ENCODE measurements around the gene AGBL1. TPM values are rescaled to one million over a fixed set of nuclear protein-coding genes. Genes with fewer than 3 reads are reported as not detected.

AGBL1 gene
- total RNA-seq, 6 experiments from 2014 or later: not detected

GRCh38 chr15:87031540-87032230 lies 952.0 kb downstream of the AGBL1 start:
- Histone ChIP-seq H3K4me3 (no peak overlapping the region), H3K4me1 (no peaks in the 10 kb centered on the region), H3K27me3 (peaks cover 0 to 7% of the 10 kb centered on the region in 2 donors), H3K9me3 (no peaks in the 10 kb centered on the region), H3K36me3 (no peaks in the 10 kb centered on the region), H3K27ac (no peak overlapping the region)
- DNase-seq (no peak), ATAC-seq (no peak)
- TF ChIP-seq POLR2A (IDR thresholded peaks at IDR 0.05) (no peak), CTCF (IDR thresholded peaks at IDR 0.05) (no peak)
- 58% methylated on average over 6 of the region's 6 CpGs for WGBS (ENCODE audit: insufficient coverage, low coverage, low lambda C conversion rate, missing lambda C conversion rate)
- intact Hi-C loops (cut with DNase I): no loop called here

GRCh38 chr15:87032295-87032694 lies 952.6 kb downstream of the AGBL1 start:
- H3K9me3 ChIP-seq: no peaks in the 10 kb centered on the region
- H3K36me3 ChIP-seq: no peaks in the 10 kb centered on the region
- intact Hi-C loops (cut with DNase I): no loop called here
- TF ChIP-seq POLR2A (IDR thresholded peaks at IDR 0.05) (no peak), CTCF (IDR thresholded peaks at IDR 0.05) (no peak)
- no peaks in the 10 kb centered on the region for H3K4me1 ChIP-seq
- DNase-seq (no peak), ATAC-seq (no peak)
- H3K4me3 ChIP-seq: no peak overlapping the region
- 57% methylated on average over 6 of the region's 6 CpGs for WGBS (ENCODE audit: insufficient coverage, low coverage, low lambda C conversion rate, missing lambda C conversion rate)
- H3K27ac ChIP-seq: no peak overlapping the region
- H3K27me3 ChIP-seq: peaks cover 0 to 7% of the 10 kb centered on the region in 2 donors

GRCh38 chr15:87033056-87033455 lies 953.4 kb downstream of the AGBL1 start:
- Histone ChIP-seq H3K9me3 (no peaks in the 10 kb centered on the region), H3K27ac (no peak overlapping the region), H3K4me3 (no peak overlapping the region), H3K36me3 (no peaks in the 10 kb centered on the region), H3K27me3 (peaks cover 0 to 7% of the 10 kb centered on the region in 2 donors), H3K4me1 (no peaks in the 10 kb centered on the region)
- TF ChIP-seq POLR2A (IDR thresholded peaks at IDR 0.05) (no peak), CTCF (IDR thresholded peaks at IDR 0.05) (no peak)
- no peak for ATAC-seq
- no peak for DNase-seq
- WGBS (ENCODE audit: insufficient coverage, low coverage, low lambda C conversion rate, missing lambda C conversion rate): 38% methylated on average over 2 of the region's 2 CpGs
- intact Hi-C loops (cut with DNase I): no loop called here

- no peaks in the 10 kb centered on the region for H3K36me3 ChIP-seq
- H3K4me1 ChIP-seq: no peaks in the 10 kb centered on the region
- WGBS (ENCODE audit: insufficient coverage, low coverage, low lambda C conversion rate, missing lambda C conversion rate): 87% methylated on average over 16 of the region's 16 CpGs
- H3K27me3 ChIP-seq: peaks cover 0 to under 1% of the 10 kb centered on the region in 2 donors
- H3K4me3 ChIP-seq: no peak overlapping the region
- DNase-seq (no peak), ATAC-seq (no peak)
- intact Hi-C loops (cut with DNase I): no loop called here
- H3K27ac ChIP-seq: no peak overlapping the region
- H3K9me3 ChIP-seq: no peaks in the 10 kb centered on the region
- no peak for TF ChIP-seq POLR2A (IDR thresholded peaks at IDR 0.05)
- TF ChIP-seq CTCF (IDR thresholded peaks at IDR 0.05): no peak
These were observed 955.2 kb downstream of the AGBL1 start for GRCh38 chr15:87034886-87035285.

All from right lobe of liver (tissue), 6 donors.